HFFc6 (cell line): ENCODE results near the gene AP4S1. TPM values are rescaled to one million over a fixed set of nuclear protein-coding genes. Genes with fewer than 3 reads are reported as not detected.

ENCODE experiments used
- DNase-seq: peaks from one replicate; pipeline ENCODE4 v3.0.0-alpha.2; 2018
- H3K27ac Mint-ChIP-seq: 2 replicates; pipeline ENCODE4 v1.8.0; 2020; ENCODE audit warnings: mild to moderate bottlenecking, mixed read lengths
- H3K27me3 Mint-ChIP-seq: 2 replicates; pipeline ENCODE4 v1.8.0; 2021; ENCODE audit warnings: mild to moderate bottlenecking, moderate library complexity, mixed read lengths; ENCODE audit not compliant: insufficient read depth
- H3K36me3 Mint-ChIP-seq: 2 replicates; pipeline ENCODE4 v1.8.0; 2021; ENCODE audit warnings: low read depth, mixed read lengths
- H3K4me1 Mint-ChIP-seq: 2 replicates; pipeline ENCODE4 v1.8.0; 2020; ENCODE audit warnings: low read depth, mixed read lengths
- H3K4me3 Mint-ChIP-seq: 2 replicates; pipeline ENCODE4 v1.8.0; 2020; ENCODE audit warnings: mild to moderate bottlenecking, moderate library complexity, mixed read lengths
- H3K9me3 Mint-ChIP-seq: 2 replicates; pipeline ENCODE4 v1.8.0; 2020; ENCODE audit warnings: mild to moderate bottlenecking, mixed read lengths
- CTCF ChIP-seq: fragments of 200-600 bp; sonication (generic); IDR thresholded peaks from 2 replicates; pipeline ENCODE4 v1.5.0; 2021; ENCODE audit warnings: antibody characterized with exemption, mild to moderate bottlenecking
- total RNA-seq, 6 experiments: library from RNA; stranded (reverse); fragmentation: NEBNext Ultra II Directional; extraction: Animal tissue kit (Norgen Biotek cat#: 25700); gene quantifications; 2 replicates in 1 of 6; 3 replicates in 5 of 6; pipeline ENCODE4 v1.2.3, GENCODE V29; 2021

AP4S1 gene
- total RNA-seq, 6 experiments from 2014 or later, result 6.5 to 10.0 (median 7.5) TPM

GRCh38 chr14:31118892-31119291 lies 93.4 kb downstream of the AP4S1 start:
- no peaks in the 10 kb centered on the region for H3K9me3 Mint-ChIP-seq
- H3K27me3 Mint-ChIP-seq, result no peaks in the 10 kb centered on the region
- H3K36me3 Mint-ChIP-seq, result peaks cover 28% of the 10 kb centered on the region
- H3K4me3 Mint-ChIP-seq, result no peak overlapping the region
- no peak for DNase-seq
- no peak for TF ChIP-seq CTCF
- H3K27ac Mint-ChIP-seq, result peak overlapping the region; percentile 8; the same call in 1 of the 2 replicates
- no peaks in the 10 kb centered on the region for H3K4me1 Mint-ChIP-seq

GRCh38 chr14:31122098-31122611 lies 96.7 kb downstream of the AP4S1 start:
- Mint-ChIP-seq H3K36me3 (peaks cover 18% of the 10 kb centered on the region), H3K4me1 (no peaks in the 10 kb centered on the region), H3K27ac (0 out of 2 replicates have a peak overlapping the region, but pooled peaks have one; percentile 18), H3K9me3 (no peaks in the 10 kb centered on the region), H3K27me3 (no peaks in the 10 kb centered on the region), H3K4me3 (no peak overlapping the region)
- no peak for DNase-seq
- no peak for TF ChIP-seq CTCF

GRCh38 chr14:31122921-31123320 lies 97.5 kb downstream of the AP4S1 start:
- no peak for TF ChIP-seq CTCF
- Mint-ChIP-seq H3K27me3 (no peaks in the 10 kb centered on the region), H3K36me3 (peaks cover 22% of the 10 kb centered on the region), H3K27ac (no peak overlapping the region; the same call in 1 of the 2 replicates), H3K4me3 (no peak overlapping the region), H3K9me3 (no peaks in the 10 kb centered on the region), H3K4me1 (no peaks in the 10 kb centered on the region)
- no peak for DNase-seq

GRCh38 chr14:31124197-31124596 lies 98.7 kb downstream of the AP4S1 start:
- H3K27me3 Mint-ChIP-seq, result no peaks in the 10 kb centered on the region
- DNase-seq, result no peak
- peaks cover 31% of the 10 kb centered on the region for H3K36me3 Mint-ChIP-seq
- H3K27ac Mint-ChIP-seq, result peak overlapping the region; percentile 13; the same call in 1 of the 2 replicates
- no peak overlapping the region for H3K4me3 Mint-ChIP-seq
- H3K9me3 Mint-ChIP-seq, result no peaks in the 10 kb centered on the region
- no peaks in the 10 kb centered on the region for H3K4me1 Mint-ChIP-seq
- TF ChIP-seq CTCF, result no peak

- Mint-ChIP-seq H3K4me1 (no peaks in the 10 kb centered on the region), H3K9me3 (no peaks in the 10 kb centered on the region), H3K4me3 (no peak overlapping the region), H3K27me3 (no peaks in the 10 kb centered on the region), H3K36me3 (peaks cover 27% of the 10 kb centered on the region), H3K27ac (no peak overlapping the region)
- DNase-seq, result no peak
- no peak for TF ChIP-seq CTCF
These were observed 99.8 kb downstream of the AP4S1 start for GRCh38 chr14:31125231-31125630.

GRCh38 chr14:31126680-31127079 lies 101.2 kb downstream of the AP4S1 start:
- no peak overlapping the region for H3K27ac Mint-ChIP-seq
- no peak for TF ChIP-seq CTCF
- H3K4me3 Mint-ChIP-seq, result no peak overlapping the region
- H3K9me3 Mint-ChIP-seq, result no peaks in the 10 kb centered on the region
- H3K4me1 Mint-ChIP-seq, result no peaks in the 10 kb centered on the region
- no peak for DNase-seq
- H3K36me3 Mint-ChIP-seq, result peaks cover 27% of the 10 kb centered on the region
- H3K27me3 Mint-ChIP-seq, result no peaks in the 10 kb centered on the region
